GM12878 (cell line): Measurements from ENCODE around the gene TNP2. TPM values are rescaled to one million over a fixed set of nuclear protein-coding genes. Genes with fewer than 3 reads are reported as not detected.
A peak's percentile ranks its signal among the peaks of the same experiment; 100 is the strongest.

ENCODE experiments used
- BCLAF1 ChIP-seq: fragments of 450-650 bp; IDR thresholded peaks from 2 replicates; pipeline ENCODE4 v1.6.1; 2017; ENCODE audit warnings: antibody characterized with exemption, mild to moderate bottlenecking, moderate library complexity
- E2F4 ChIP-seq: IDR thresholded peaks from 2 replicates; pipeline ENCODE4 v1.6.1; 2012; ENCODE audit warnings: low read depth, low read length, improper control_type of control experiment
- EED ChIP-seq: sonication (generic); IDR thresholded peaks from 2 replicates; pipeline ENCODE4 v1.6.1; 2016; ENCODE audit warnings: antibody characterized with exemption, low read depth
- GABPA ChIP-seq: IDR thresholded peaks from 2 replicates; pipeline ENCODE4 v1.6.1; 2014; ENCODE audit warnings: antibody characterized with exemption, low read depth, mild to moderate bottlenecking, inconsistent platforms
- GATAD2B ChIP-seq: fragments of 450-650 bp; conservative IDR thresholded peaks from 2 replicates; pipeline ENCODE4 v1.6.1; 2017; ENCODE audit warnings: low read depth, mild to moderate bottlenecking, moderate library complexity
- KLF5 ChIP-seq: fragments of 450-650 bp; IDR thresholded peaks from 2 replicates; pipeline ENCODE4 v1.6.1; 2014; ENCODE audit warnings: mild to moderate bottlenecking; ENCODE audit not compliant: partially characterized antibody
- LARP7 ChIP-seq: fragments of 450-650 bp; IDR thresholded peaks from 2 replicates; pipeline ENCODE4 v1.6.1; 2017; ENCODE audit warnings: mild to moderate bottlenecking
- MXI1 ChIP-seq: fragments of 150-350 bp; IDR thresholded peaks from 2 replicates; pipeline ENCODE4 v1.6.1; 2011; ENCODE audit warnings: low read depth, mild to moderate bottlenecking, inconsistent platforms, low read length, improper control_type of control experiment
- MYC ChIP-seq: IDR thresholded peaks from 2 replicates; pipeline ENCODE4 v1.6.1; 2011; ENCODE audit warnings: mild to moderate bottlenecking, low read length, moderate library complexity, inconsistent platforms; ENCODE audit not compliant: insufficient read depth, insufficient replicate concordance, insufficient read length, severe bottlenecking
- PBX3 ChIP-seq: IDR thresholded peaks from 2 replicates; pipeline ENCODE4 v1.6.1; 2011; ENCODE audit warnings: mild to moderate bottlenecking, low read depth, low read length, moderate library complexity; ENCODE audit not compliant: insufficient replicate concordance
- POLR2AphosphoS2 ChIP-seq: IDR thresholded peaks from 2 replicates; pipeline ENCODE4 v1.6.1; 2011; ENCODE audit warnings: low read depth, mild to moderate bottlenecking, low read length, improper control_type of control experiment, moderate library complexity
- RAD51 ChIP-seq: fragments of 450-650 bp; IDR thresholded peaks from 2 replicates; pipeline ENCODE4 v1.6.1; 2016; ENCODE audit warnings: moderate library complexity, mild to moderate bottlenecking, inconsistent platforms
- RCOR1 ChIP-seq: conservative IDR thresholded peaks from 2 replicates; pipeline ENCODE4 v1.6.1; 2012; ENCODE audit warnings: low read depth, low read length, improper control_type of control experiment
- SP1 ChIP-seq: IDR thresholded peaks from one replicate; pipeline ENCODE4 v1.6.1; 2011; ENCODE audit warnings: low read depth, low read length
- TAF1 ChIP-seq: IDR thresholded peaks from 2 replicates; pipeline ENCODE4 v1.6.1; 2011; ENCODE audit warnings: mild to moderate bottlenecking, low read depth, low read length, borderline replicate concordance
- USF1 ChIP-seq: IDR thresholded peaks from 2 replicates; pipeline ENCODE4 v1.6.1; 2011; ENCODE audit warnings: borderline replicate concordance, low read depth, mild to moderate bottlenecking, moderate library complexity, mixed read lengths, low read length; ENCODE audit not compliant: insufficient read depth; ENCODE audit errors: extremely low read length
- YY1 ChIP-seq: IDR thresholded peaks from 2 replicates; pipeline ENCODE4 v1.6.1; 2011; ENCODE audit warnings: low read depth, mild to moderate bottlenecking, low read length
- ZBED1 ChIP-seq: IDR thresholded peaks from 2 replicates; pipeline ENCODE4 v1.6.1; 2016; ENCODE audit warnings: borderline replicate concordance
- ZNF384 ChIP-seq: IDR thresholded peaks from 2 replicates; pipeline ENCODE4 v1.6.1; 2012; ENCODE audit warnings: low read depth, mild to moderate bottlenecking, low read length, improper control_type of control experiment, borderline replicate concordance
- ZSCAN29 ChIP-seq: fragments of 450-650 bp; IDR thresholded peaks from 2 replicates; pipeline ENCODE4 v1.6.1; 2017; ENCODE audit warnings: mild to moderate bottlenecking, moderate library complexity
- ZZZ3 ChIP-seq: IDR thresholded peaks from 2 replicates; pipeline ENCODE4 v1.6.1; 2011; ENCODE audit warnings: low read depth; ENCODE audit not compliant: control insufficient read depth, insufficient read length
- polyA plus RNA-seq, 11 experiments: library from polyadenylated mRNA; depleted of rRNA in 4 of 11; unstranded in 6 of 11; stranded (reverse) in 5 of 11; fragments of >200 nt; fragmentation: Nextera tagmentation in 4 of 11; fragmentation: Illumina TruSeq in 1 of 11; extraction: Ambion mirVana in 4 of 11; extraction: Trizol in 1 of 11; gene quantifications; 1 replicate in 1 of 11; 2 replicates in 10 of 11; pipeline versions ENCODE4 v1.2.1 to v1.2.3, GENCODE V29; 2011 to 2016; ENCODE audit warnings: inconsistent platforms in 2 of 11, missing spikeins in 2 of 11, low read depth in 1 of 11
- total RNA-seq, 4 experiments: library from RNA; depleted of rRNA in 3 of 4; stranded (reverse); fragments of >200 nt in 3 of 4; fragmentation: Illumina TruSeq in 1 of 4; extraction: Trizol in 1 of 4; gene quantifications; 2 replicates each; pipeline versions ENCODE4 v1.2.1 to v1.2.3, GENCODE V29; 2013 to 2021
- TF ChIP-seq, protein P1 (sequence below): fragments of 450-650 bp; IDR thresholded peaks from 2 replicates; pipeline ENCODE4 v1.6.1; 2017; ENCODE audit warnings: borderline replicate concordance

TNP2 gene
- total and polyA plus RNA-seq, 10 of the 15 experiments (the other 5 are each of a cell fraction or from before 2014, with no cell fraction given), result not detected

- no peak for TF ChIP-seq USF1
- no peak for TF ChIP-seq TAF1
- TF ChIP-seq, protein P1, sequence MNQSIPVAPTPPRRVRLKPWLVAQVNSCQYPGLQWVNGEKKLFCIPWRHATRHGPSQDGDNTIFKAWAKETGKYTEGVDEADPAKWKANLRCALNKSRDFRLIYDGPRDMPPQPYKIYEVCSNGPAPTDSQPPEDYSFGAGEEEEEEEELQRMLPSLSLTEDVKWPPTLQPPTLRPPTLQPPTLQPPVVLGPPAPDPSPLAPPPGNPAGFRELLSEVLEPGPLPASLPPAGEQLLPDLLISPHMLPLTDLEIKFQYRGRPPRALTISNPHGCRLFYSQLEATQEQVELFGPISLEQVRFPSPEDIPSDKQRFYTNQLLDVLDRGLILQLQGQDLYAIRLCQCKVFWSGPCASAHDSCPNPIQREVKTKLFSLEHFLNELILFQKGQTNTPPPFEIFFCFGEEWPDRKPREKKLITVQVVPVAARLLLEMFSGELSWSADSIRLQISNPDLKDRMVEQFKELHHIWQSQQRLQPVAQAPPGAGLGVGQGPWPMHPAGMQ, result no peak
- peak; percentile 92 for TF ChIP-seq EED
- TF ChIP-seq ZNF384, result no peak
- no peak for TF ChIP-seq MYC
- peak; percentile 81 for TF ChIP-seq SP1
- no peak for TF ChIP-seq ZZZ3
- TF ChIP-seq MXI1, result no peak
- TF ChIP-seq ZBED1, result no peak
- no peak for TF ChIP-seq BCLAF1
- no peak for TF ChIP-seq POLR2AphosphoS2
- TF ChIP-seq RCOR1, result no peak
- no peak for TF ChIP-seq PBX3
- no peak for TF ChIP-seq KLF5
- no peak for TF ChIP-seq ZSCAN29
- peak; percentile 44; the same call in 1 of the 2 replicates for TF ChIP-seq YY1
- peak; percentile 94 for TF ChIP-seq GATAD2B
- no peak for TF ChIP-seq GABPA
- no peak for TF ChIP-seq RAD51
- TF ChIP-seq E2F4, result no peak
- TF ChIP-seq LARP7, result peak; percentile 65
These were observed 39.6 kb upstream of the TNP2 start (continued) for GRCh38 chr16:11308493-11309283.
